Activated CD4-positive, alpha-beta T cell treated with anti-CD3 and anti-CD28 coated beads for 48 hours (primary cell): ENCODE measurements around the gene ABCA12.
"Not testable (repeated sequence)": the region's sequence is repeated elsewhere in the genome, so short reads cannot be mapped to it uniquely, and the experiment has no call there.

Source experiments
- DNase-seq: peaks from one replicate; pipeline ENCODE4 v3.0.0-alpha.2; 2020

Gene ABCA12, protein sequence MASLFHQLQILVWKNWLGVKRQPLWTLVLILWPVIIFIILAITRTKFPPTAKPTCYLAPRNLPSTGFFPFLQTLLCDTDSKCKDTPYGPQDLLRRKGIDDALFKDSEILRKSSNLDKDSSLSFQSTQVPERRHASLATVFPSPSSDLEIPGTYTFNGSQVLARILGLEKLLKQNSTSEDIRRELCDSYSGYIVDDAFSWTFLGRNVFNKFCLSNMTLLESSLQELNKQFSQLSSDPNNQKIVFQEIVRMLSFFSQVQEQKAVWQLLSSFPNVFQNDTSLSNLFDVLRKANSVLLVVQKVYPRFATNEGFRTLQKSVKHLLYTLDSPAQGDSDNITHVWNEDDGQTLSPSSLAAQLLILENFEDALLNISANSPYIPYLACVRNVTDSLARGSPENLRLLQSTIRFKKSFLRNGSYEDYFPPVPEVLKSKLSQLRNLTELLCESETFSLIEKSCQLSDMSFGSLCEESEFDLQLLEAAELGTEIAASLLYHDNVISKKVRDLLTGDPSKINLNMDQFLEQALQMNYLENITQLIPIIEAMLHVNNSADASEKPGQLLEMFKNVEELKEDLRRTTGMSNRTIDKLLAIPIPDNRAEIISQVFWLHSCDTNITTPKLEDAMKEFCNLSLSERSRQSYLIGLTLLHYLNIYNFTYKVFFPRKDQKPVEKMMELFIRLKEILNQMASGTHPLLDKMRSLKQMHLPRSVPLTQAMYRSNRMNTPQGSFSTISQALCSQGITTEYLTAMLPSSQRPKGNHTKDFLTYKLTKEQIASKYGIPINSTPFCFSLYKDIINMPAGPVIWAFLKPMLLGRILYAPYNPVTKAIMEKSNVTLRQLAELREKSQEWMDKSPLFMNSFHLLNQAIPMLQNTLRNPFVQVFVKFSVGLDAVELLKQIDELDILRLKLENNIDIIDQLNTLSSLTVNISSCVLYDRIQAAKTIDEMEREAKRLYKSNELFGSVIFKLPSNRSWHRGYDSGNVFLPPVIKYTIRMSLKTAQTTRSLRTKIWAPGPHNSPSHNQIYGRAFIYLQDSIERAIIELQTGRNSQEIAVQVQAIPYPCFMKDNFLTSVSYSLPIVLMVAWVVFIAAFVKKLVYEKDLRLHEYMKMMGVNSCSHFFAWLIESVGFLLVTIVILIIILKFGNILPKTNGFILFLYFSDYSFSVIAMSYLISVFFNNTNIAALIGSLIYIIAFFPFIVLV (N-terminal part only)

DNA sequence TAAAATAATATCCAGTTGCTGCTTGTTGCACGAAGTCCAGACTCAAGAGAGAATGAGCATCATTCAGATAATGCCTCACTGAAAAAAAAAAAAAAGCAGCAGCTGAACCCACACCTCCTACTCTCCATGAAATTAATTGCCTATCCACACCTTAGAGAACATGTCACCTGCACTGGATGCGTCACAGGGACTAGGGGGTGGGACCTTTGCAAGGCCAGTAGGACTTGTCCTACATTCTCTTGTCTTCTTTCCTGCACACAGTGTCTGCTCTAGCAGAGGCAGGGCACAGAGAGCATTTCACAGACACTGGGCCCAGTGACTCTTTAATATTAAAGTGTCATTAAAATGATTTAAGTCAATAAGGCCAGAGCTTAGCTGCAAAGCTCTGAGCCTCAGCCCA is at the start of gene ABCA12:
Gene ABCA12, minus strand, starts transcription at position 148 of the 400 bp plus-strand sequence. CDS start 418 bp downstream, outside the sequence.
- DNase-seq, result no peak

DNA sequence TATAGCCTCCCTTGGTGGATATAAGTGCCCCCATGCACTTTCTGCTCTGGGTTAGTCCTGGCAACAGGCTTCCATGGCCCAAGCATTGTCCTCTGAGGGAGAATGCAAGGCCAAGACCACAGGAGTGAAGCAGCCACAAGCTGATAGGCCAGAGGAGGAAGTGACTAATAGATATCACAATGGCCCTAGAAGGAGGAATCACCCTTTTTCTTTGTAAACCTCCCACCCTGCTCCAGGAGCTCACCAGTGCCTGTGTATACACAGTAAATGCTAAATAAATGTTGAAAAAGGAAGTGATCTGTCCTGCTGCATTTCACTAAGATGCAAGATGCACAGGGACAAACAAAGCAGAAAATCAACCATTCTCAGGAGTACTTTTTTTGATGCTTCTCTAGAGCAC is 49.7 kb upstream of the ABCA12 start:
- no peak for DNase-seq

DNA sequence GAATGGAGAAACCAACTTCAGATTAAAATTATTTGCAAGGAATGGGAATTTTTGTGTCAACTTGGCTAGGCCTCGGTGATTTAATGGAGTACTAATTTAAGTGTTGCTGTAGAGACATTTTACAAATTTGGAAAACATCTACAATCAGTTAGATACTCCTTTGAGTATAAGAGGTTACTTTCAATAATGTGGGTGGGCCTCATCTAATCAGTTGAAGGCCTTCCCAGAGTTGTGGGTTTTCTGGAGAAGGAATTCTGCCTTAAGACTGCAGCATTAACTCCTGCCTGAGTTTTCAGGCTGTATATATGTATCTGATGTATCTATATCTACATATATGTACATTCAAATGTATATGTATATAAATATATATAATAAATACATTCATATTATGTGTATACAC is 47.6 kb upstream of the ABCA12 start:
- no peak for DNase-seq

DNA sequence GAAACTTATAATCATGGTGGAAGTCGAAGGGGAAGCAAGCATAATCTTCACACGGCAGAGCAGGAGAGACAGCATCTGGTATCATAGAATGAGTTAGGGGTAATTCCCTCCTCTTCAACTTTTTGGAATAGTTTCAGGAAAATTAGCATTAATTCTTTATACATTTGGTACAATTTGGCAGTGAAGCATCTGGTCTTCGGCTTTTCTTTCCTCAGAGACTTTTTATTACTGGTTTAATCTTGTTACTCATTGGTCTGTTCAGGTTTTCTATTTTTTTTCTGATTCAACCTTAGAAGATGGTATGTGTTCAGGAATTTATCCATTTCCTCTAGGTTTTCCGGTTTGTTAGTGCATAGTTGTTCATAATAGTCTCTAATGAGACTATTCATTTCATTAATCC is 39.7 kb upstream of the ABCA12 start:
- no peak for DNase-seq

DNA sequence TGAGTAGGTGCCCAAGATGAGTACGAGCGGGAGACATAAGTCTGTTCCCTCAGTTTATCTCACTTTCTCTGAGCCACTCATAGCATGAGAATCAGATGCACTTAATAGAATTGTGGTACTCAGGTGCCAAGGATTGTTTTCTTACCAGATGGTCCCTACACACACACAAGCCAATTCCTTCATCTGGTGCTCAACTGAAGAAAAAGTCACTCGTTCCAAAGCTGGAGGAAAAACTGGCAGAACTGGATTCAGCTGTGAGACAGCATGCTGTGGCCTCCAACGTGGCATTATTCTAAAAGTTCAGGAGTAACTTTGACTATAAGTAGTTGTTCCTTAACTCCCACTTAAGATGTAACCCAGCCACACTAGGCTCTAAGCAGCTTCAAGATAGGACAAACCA is 33.4 kb upstream of the ABCA12 start:
- no peak for DNase-seq

DNA sequence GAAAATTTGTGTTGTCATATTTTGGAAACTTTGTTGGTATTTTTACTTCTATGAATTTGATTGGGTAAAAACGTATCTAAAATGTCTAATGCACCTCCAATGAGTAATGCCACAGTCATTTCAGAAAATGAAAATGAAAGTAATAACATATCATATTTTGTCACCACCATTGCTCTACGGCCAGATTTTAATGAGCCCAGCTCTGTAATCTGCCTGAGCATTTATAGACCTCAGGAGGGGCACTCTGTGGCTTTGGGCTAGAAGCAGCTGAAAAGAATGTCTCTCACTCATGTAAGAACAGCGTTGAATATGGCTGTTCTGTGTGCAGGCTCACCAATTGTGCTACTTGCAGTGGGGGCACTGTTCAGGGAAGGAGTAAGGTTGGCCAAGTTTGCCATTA is 32.7 kb upstream of the ABCA12 start:
- DNase-seq, result no peak

DNA sequence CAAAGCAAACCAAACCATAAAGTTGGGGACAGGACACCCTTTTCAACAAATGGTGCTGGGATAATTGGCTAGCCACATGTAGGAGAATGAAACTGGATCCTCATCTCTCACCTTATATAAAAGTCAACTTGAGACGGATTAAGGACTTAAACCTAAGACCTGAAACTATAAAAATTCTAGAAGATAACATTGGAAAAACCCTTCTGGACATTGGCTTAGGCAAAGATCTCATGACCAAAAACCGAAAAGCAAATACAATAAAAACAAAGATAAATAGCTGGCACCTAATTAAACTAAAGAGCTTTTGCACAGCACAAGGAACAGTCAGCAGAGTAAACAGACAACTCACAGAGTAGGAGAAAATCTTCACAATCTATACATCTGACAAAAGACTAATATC is 28.1 kb upstream of the ABCA12 start:
- not testable (repeated sequence) for DNase-seq

DNA sequence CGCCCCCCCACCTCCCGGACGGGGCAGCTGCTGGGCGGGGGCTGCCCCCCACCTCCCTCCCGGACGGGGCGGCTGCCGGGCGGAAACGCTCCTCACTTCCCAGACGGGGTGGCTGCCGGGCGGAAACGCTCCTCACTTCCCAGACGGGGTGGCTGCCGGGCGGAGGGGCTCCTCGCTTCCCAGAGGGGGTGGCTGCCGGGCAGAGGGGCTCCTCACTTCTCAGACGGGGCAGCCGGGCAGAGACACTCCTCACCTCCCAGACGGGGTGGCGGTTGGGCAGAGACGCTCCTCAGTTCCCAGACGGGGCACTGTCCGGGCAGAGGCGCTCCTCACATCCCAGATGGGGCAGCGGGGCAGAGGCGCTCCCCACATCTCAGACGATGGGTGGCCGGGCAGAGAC is 24.9 kb upstream of the ABCA12 start:
- not testable (repeated sequence) for DNase-seq

DNA sequence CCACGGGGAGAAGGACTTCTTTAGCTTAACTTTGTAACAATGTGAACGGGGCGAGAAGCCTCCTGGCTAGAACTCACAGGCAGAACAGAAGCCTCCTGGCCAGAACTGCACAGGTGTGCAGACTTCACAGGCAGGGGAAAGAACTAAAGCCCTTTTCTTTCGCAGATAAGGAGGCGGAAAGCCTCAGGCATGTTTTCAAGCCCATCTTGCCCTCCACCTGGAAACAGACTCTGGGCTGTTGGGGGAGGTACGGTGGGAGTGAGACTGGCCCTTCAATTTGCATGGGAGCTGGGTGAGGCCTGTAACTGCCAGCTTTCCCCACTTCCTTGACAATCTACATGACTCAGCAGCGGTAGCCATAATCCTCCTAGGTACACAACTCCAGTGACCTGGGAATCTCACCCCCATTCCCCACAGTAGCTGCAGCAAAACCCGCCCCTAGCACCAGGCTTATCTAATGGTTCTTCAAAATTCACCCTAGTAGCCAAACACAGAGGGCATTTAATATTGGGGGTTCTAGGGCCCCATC is 22.9 kb upstream of the ABCA12 start:
- DNase-seq, result no peak

DNA sequence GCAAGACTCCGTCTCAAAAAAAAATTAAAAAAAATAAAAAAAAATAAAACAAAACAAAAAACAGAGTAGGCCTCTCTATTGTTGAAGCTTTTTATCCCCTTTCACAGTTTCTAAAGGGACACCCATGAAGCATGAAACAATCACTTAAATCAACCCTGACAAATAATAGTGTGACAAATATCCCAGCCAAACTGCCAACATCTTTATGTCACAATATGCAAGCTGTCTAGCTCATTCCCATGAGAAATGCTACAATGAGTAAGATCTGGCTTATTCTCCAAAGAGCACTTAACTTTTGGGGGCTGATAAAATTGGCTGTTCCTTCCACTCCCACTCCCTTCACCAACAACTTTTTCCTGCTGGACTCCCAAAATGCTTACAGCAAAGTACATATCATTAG is 21.7 kb upstream of the ABCA12 start:
- DNase-seq, result no peak

DNA sequence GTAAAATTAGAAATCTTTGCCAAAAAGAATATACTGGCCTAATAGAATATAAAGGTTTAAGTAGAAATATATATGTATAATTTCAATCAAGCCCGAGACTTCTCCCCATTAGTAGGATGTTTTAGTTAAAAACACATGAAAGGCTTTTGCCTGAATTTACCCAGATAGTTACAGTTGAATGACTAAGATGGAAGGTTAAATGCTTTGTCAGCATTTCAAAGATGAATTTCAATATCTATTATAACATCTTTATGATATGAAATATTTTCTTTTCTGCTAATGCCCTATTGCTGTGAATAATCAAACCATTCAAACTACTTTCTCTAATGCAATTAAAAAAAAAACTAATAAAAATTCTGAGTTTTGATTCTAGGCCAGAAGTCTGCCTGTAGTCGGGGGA is 18.0 kb upstream of the ABCA12 start:
- no peak for DNase-seq

DNA sequence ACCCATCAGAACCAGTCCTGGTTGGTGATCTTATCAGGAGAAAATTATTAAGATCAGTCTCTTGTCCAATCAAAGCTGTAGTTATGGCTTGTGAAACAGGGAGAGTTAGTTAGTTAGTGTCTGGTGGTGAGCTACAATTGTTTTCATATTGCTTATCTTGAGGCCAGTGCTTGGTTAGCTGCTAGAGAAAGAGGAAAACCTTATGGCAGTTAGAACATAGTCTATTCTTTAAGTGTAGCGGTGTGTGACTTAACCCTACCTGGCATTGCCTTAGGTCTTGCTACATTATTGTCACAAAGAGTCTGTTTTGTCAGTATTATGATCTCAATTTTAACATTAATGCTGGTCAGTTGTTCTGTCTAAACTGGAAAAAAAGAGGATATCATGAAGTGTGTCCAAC is 11.5 kb upstream of the ABCA12 start:
- no peak for DNase-seq

DNA sequence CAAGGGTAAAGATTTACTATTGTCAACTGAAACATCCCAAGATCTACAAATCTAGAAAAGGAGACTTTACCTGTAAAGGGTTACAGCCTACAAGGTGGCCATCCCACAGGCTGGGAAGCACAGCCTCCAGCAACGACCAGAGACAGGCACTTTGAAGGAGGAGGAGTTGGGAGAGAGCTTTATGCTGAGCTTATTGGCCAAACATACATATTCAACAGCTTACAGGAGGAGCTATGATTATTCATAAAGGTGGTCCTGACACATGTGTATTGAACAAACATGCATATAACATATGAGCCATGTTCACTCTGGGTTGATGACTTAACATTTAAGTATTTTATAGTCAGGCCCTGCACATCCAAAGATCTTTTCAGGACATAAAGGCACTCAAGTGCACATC is 11.1 kb upstream of the ABCA12 start:
- DNase-seq, result no peak

DNA sequence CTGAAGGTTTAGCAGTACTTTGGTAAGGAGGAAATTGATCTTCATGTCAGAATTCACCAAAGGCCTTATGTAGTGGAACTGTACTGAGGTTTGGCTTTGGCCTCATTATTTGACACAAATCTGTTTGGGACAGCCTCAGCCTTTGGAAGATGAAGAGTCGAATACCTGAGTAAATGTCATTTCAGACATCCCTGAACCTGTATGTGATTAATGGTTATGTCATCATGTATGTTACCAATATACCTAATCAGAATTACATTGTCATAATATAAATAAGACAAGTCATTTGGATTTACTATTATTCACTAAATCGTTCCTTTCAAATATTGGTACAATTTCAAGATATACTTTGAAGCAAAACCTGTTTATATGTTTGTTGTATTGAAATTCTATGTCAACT is 10.6 kb upstream of the ABCA12 start:
- DNase-seq, result no peak

DNA sequence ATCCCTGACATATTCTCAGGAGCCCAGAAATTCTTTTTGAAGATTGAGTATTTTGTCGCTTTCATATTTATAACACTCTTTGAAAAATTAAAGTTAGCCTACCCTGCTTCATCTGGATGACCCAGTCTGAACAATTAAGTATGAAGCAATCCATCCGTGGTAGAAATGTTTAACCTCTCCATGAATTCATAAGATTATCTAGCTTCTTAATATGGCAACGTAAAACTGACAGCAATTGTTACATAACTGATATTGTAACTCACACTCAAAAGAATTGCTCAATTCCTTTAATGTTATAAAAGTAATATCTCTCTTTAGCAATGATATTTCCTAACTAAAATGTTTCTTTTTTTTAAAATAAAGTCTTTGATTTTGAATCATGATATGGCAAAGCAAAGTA is 7.2 kb upstream of the ABCA12 start:
- no peak for DNase-seq

DNA sequence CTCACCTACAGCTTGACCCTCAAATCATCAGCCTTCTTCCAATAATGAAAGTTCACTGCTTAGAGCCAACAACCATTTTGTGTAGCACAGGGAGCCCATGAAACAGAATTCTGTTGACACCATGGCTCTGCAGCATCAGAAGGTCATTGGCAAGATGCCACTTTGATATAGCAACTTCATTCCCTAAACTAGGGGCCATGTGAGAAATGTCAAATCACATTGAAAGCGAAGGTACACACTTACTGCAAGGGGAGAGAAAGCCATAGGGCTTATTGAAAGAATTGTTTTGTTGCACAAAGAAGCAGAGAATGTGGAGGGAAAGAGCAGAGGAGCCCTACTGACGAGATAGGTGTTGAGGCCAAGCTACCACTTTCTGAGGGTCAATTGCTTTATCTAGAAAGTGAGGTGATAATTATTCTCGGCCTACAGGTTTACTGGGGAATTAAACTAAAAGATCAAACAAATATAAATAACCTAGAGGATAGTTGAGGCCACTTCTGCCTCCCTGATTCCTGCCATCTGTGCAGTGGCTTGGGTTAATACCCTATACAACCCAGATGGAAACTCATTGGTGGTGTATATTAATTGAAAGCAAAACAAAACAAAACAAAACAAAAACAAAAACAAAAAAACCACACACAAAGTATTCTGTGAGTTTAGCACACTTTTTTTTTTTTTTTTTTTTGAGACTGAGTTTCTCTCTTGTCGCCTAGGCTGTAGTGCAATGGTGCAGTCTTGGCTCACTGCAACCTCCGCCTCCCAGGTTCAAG is 5.9 kb upstream of the ABCA12 start:
- DNase-seq, result no peak

DNA sequence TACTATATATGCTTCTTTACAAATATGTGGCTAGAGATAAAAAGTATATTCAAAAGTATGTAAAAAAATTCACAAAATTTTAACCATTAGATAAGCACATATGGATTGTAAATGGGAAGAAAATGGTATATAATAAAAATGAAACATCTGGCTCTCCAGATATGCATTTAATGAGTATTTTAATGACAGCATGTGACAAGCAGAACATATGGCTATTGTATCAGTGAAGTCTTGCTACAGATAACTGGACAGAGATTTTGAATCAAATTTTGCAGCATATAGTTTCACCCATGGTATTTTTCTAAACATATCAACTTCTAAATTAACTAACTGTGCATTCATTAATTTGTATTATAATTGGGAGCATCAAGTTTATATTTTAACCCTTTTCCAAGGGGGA is 5.0 kb upstream of the ABCA12 start:
- no peak for DNase-seq

DNA sequence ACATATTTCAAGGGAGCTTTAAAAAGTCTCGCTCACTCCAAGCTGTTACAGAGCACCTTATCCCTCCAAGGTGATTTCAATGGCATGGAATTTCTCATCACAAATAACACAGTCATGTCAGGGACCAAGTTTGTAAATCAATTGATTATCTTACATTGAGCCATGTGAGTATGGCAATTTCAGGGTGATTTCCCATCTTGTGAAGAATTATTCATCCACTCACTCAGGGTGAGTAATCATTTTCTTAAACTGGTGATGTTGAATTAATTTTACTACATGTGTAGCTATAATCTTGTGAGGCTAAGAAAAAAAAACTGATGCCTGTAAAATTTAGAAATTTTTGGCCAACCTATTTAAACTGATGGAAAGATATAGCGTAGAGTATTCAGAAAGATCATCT is 3.3 kb upstream of the ABCA12 start:
- DNase-seq, result no peak

DNA sequence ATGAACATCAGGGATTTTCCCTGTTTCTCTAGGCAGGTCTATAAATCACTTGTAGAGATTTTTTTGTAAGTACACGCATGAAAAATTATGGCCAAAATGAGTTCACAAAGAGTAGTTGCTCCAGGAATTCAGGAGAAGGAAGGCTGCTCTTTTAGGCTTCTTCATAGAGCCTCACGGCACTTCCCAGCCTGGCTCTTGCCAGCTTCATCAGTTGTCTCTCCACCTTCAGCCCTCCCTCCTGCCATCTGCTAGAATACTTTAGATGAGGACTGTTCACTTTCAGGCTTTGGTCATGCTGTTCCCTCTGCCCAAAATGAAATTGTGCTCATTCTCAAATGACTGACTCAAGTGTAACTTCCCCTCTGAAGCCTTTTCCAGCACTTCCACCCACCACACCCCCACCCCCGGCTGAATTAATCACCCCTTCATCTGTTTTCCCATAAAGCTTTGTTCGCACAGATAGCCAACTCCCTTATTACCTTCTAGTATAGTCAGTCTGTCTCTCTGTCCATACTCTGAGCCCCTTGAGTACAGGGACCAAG is 1.8 kb upstream of the ABCA12 start:
- no peak for DNase-seq

DNA sequence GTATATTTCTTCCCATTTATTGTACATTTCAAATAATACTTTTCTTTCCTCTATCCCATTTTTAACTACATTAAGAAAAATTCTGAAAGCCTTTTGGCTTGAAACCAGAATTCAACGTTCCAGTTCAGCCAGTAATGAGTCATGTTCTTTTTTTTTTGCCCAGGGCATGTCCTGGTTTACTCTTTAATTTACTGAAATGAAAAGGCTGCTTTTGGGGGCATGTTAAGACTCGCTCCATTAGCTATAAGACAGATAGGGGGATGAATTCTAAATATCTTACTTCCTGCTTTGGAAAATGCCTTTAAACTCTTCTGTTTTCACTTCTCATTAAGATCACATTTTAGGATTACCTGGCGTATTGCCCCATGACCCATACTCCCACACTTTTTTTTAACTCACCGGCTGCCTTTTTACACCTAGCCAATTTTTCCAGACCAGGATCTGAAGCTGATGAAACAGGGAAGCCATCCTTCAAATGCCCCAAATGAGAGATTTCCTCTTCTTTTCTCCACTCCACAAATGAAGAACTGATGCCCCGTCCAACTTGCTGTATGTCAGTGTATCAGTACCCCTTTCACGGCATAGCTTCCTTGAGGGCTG is 585 bp downstream of the ABCA12 start:
- DNase-seq, result no peak

DNA sequence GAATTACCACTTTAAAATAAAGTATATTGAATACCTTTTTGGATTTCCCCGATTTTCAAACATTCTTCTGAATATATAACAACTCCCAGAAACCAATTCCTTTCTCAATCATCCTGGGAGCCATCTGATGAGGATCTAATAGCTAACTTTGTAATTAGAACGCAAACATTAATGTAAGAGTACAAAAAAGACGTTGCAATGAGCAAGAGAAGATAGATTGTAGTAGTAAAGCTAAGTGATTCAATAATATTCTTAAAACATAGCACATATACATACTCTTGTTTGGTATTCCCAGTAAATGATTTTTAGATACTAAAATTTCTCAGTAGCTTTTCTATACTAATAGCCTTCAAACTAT is 1.1 kb downstream of the ABCA12 start:
- DNase-seq, result no peak
